Natural killer cell (primary cell): Measurements from ENCODE around the gene WDR19. TPM values are rescaled to one million over a fixed set of nuclear protein-coding genes. Genes with fewer than 3 reads are reported as not detected.
"Not testable (repeated sequence)": the region's sequence is repeated elsewhere in the genome, so short reads cannot be mapped to it uniquely, and the experiment has no call there.

ENCODE experiments used
- ATAC-seq, 3 donors: fragments of 150-1000 bp in 2 of 3; fragments of 200-7000 bp in 1 of 3; cut with Tn5 transposase; 1 replicate in 1 of 3; 2 replicates in 2 of 3; pipeline ENCODE4 v1.10.0; 2021; ENCODE audit warnings: mild to moderate bottlenecking in 2 of 3, moderate library complexity in 2 of 3
- DNase-seq, 2 donors: peaks; one replicate each; pipeline versions ENCODE4 v3.0.0 to v3.0.0-alpha.2; 2013 to 2021; ENCODE audit warnings: mixed read lengths in 1 of 2
- H3K27ac ChIP-seq: one replicate; pipeline ENCODE4 v1.5.1; 2013; ENCODE audit warnings: mild to moderate bottlenecking, low read length
- H3K27me3 ChIP-seq: one replicate; pipeline ENCODE4 v1.6.1; 2013; ENCODE audit warnings: low read length; ENCODE audit not compliant: control insufficient read depth, insufficient read depth
- H3K36me3 ChIP-seq: one replicate; pipeline ENCODE4 v1.6.1; 2013; ENCODE audit warnings: low read length; ENCODE audit not compliant: control insufficient read depth, insufficient read depth
- H3K4me1 ChIP-seq: one replicate; pipeline ENCODE4 v1.6.1; 2013; ENCODE audit warnings: low read length; ENCODE audit not compliant: control insufficient read depth, insufficient read depth
- H3K4me3 ChIP-seq: one replicate; pipeline ENCODE4 v1.5.1; 2013; ENCODE audit warnings: low read length
- H3K9me3 ChIP-seq: one replicate; pipeline ENCODE4 v1.6.1; 2013; ENCODE audit warnings: low read length; ENCODE audit not compliant: control insufficient read depth, insufficient read depth
- H3K27ac Mint-ChIP-seq, 2 donors: one replicate each; pipeline ENCODE4 v1.8.0; 2022; ENCODE audit warnings: mild to moderate bottlenecking in 2 of 2, mixed read lengths in 2 of 2, moderate library complexity in 1 of 2
- H3K27me3 Mint-ChIP-seq, 2 donors: one replicate each; pipeline ENCODE4 v1.8.0; 2022; ENCODE audit warnings: low read depth in 2 of 2, mixed read lengths in 2 of 2
- H3K36me3 Mint-ChIP-seq: one replicate; pipeline ENCODE4 v1.8.0; 2022; ENCODE audit warnings: mixed read lengths
- H3K4me1 Mint-ChIP-seq, 2 donors: one replicate each; pipeline ENCODE4 v1.8.0; 2022; ENCODE audit warnings: mixed read lengths in 2 of 2
- H3K4me3 Mint-ChIP-seq: one replicate; pipeline ENCODE4 v1.8.0; 2022; ENCODE audit warnings: mild to moderate bottlenecking, moderate library complexity, mixed read lengths
- H3K9me3 Mint-ChIP-seq, 2 donors: one replicate each; pipeline ENCODE4 v1.8.0; 2022; ENCODE audit warnings: mixed read lengths in 2 of 2
- WGBS: methylation state at CpG from one replicate; pipeline ENCODE4 v1.1.7; 2013; ENCODE audit warnings: missing lambda C conversion rate; ENCODE audit not compliant: insufficient coverage; 5-methylcytosine and 5-hydroxymethylcytosine counted together
- intact Hi-C: fragments of 100-400 bp; cut with micrococcal nuclease; formaldehyde crosslinking; loops from one replicate; pipeline ENCODE4 v1.14.2; 2022
- total RNA-seq, 4 donors: library from RNA; stranded (reverse); fragments of 120-200 nt in 1 of 4; gene quantifications; one replicate each; pipeline versions ENCODE4 v1.2.3 to v1.2.4, GENCODE V29; 2013 to 2022
- TF ChIP-seq, protein P1 (sequence below): fragments of 200-600 bp; IDR thresholded peaks from one replicate; pipeline ENCODE4 v1.8.0; 2022; ENCODE audit warnings: antibody characterized with exemption

WDR19 gene
- 10 to 100 TPM; 12.0 to 19.0 (median 13.8) TPM for total RNA-seq
- total RNA-seq (2013) = 22.8 TPM

DNA sequence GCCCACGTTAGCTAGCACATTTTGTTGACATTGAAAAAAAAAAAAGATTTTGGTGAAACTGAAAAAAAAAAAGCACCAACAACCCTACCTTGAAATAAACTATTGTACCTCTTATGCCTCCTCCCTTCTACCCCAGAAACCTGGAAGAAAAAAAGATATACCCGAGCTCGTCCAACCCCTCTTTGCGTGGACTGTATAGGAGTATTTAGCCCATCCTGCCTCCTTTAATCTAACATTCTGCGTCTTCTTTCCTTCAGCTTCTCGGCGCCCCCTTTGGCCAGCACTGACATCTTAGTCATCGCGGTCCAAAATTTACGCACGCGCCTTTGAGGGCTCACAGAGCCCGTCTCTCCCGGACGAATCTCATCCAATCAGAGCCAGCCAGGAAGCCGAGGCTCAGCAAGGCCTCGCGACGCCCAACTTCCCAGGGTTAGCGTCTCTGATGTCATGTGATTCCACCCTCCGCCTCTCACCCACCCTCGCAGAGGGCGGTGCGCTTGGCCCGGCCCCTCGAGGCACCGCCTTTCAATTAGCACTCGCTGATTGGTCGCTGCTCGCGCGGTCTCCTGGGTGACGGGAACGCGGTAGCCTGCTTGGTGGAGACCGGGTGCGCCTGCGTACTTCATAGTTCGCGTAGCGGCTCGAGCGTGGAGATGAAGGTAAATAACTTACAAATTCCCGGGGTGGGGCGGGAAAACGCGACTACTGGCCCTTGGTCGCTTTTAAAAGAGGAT lies at the start of gene WDR19:
WDR19 (plus strand) TSS at position 625 of the 734 bp plus-strand sequence; CDS start at position 654, 29 bp downstream.
- H3K36me3 Mint-ChIP-seq = no peaks in the 10 kb centered on the region
- ATAC-seq (peak; percentile 95 to 99 (median 96)), DNase-seq (peak; percentile 95 to 99)
- H3K27me3 ChIP-seq = no peaks in the 10 kb centered on the region
- H3K4me1 Mint-ChIP-seq = no peaks in the 10 kb centered on the region
- TF ChIP-seq, protein P1, sequence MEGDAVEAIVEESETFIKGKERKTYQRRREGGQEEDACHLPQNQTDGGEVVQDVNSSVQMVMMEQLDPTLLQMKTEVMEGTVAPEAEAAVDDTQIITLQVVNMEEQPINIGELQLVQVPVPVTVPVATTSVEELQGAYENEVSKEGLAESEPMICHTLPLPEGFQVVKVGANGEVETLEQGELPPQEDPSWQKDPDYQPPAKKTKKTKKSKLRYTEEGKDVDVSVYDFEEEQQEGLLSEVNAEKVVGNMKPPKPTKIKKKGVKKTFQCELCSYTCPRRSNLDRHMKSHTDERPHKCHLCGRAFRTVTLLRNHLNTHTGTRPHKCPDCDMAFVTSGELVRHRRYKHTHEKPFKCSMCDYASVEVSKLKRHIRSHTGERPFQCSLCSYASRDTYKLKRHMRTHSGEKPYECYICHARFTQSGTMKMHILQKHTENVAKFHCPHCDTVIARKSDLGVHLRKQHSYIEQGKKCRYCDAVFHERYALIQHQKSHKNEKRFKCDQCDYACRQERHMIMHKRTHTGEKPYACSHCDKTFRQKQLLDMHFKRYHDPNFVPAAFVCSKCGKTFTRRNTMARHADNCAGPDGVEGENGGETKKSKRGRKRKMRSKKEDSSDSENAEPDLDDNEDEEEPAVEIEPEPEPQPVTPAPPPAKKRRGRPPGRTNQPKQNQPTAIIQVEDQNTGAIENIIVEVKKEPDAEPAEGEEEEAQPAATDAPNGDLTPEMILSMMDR = peak; percentile 51
- H3K9me3 ChIP-seq = no peaks in the 10 kb centered on the region
- peaks cover 8% of the 10 kb centered on the region for H3K4me1 ChIP-seq
- no peaks in the 10 kb centered on the region for H3K9me3 Mint-ChIP-seq
- peak within 1 kb of the TSS; percentile 56 for H3K27ac ChIP-seq
- no peak within 1 kb of the TSS for H3K4me3 Mint-ChIP-seq
- intact Hi-C loops = loop anchor here (1.0 to 5.0 kb wide), 6 partner anchors 185 to 1495 kb away; partner anchors contain the start of genes LIAS, RELL1, RFC1 and RPL9
- no peaks in the 10 kb centered on the region for H3K36me3 ChIP-seq
- WGBS = under 1% methylated on average over 47 of the region's 48 CpGs
- H3K27me3 Mint-ChIP-seq = peaks cover 5 to 7% of the 10 kb centered on the region in 2 donors
- H3K27ac Mint-ChIP-seq = no peak within 1 kb of the TSS
- H3K4me3 ChIP-seq = peak within 1 kb of the TSS; percentile 90

DNA sequence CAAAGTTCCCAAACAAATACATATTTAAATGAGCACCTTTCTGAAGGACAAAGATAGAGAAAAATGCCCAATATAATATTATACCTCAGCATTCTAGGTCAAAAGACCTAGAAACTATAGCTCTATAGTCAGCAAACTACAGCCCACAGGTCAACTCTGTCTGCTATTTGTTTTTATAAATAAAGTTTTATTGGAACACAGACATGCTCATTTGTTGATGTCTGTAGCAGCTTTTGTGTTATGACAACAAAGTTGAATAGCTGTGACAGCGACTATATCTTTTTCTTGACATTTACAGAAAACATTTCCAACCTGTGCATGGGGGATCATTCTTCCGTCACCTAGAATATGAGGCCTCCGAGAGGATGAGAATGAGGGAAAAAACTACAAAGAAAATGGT lies 48.7 kb upstream of the WDR19 start:
- H3K27me3 Mint-ChIP-seq = no peaks in the 10 kb centered on the region
- H3K36me3 Mint-ChIP-seq = no peaks in the 10 kb centered on the region
- H3K27ac Mint-ChIP-seq = no peak overlapping the region
- Histone ChIP-seq H3K4me3 (no peak overlapping the region), H3K36me3 (no peaks in the 10 kb centered on the region), H3K9me3 (no peaks in the 10 kb centered on the region), H3K27ac (no peak overlapping the region), H3K27me3 (no peaks in the 10 kb centered on the region), H3K4me1 (peaks cover 6% of the 10 kb centered on the region)
- ATAC-seq (no peak), DNase-seq (no peak)
- H3K9me3 Mint-ChIP-seq = no peaks in the 10 kb centered on the region
- no peak overlapping the region for H3K4me3 Mint-ChIP-seq
- TF ChIP-seq, protein P1 = no peak
- WGBS = 100% methylated on average over 3 of the region's 3 CpGs
- intact Hi-C loops = loop anchor here (10.0 kb wide), 1 partner anchor 149 kb away; no protein-coding TSS in a partner anchor
- H3K4me1 Mint-ChIP-seq = peaks cover 0 to 6% of the 10 kb centered on the region in 2 donors

DNA sequence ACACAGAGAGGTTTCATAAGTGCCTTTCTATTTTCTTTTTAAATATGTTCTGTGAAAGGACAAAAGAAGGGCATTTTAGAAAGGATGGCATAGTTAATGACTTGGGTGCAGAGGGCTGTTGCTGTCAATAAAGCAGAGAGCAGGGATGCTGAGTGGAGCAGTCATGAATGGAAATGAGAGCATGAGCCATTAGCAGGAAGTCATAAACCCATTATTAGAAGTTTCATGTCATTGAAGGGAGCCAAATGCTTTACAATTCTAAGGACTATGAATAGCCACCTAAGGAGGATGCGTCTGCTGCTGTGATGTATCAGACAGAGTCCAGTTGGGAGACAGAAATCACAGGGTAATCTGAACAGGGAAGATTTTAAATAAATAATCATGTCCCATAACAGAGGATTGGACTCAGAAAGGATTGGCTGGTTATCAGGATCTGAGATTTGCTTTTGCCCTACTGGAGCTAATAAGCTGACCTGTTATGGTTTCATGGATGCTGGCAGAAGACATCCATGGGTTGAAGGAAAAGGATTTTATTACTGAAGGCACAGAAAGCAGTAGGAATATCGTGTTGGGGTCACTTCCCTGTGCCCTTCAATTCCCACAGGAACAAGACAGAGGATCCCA lies 47.5 kb upstream of the WDR19 start:
- intact Hi-C loops = loop anchor here (1.0 to 10.0 kb wide), 3 partner anchors 150 to 375 kb away; no protein-coding TSS in a partner anchor
- Mint-ChIP-seq H3K9me3 (no peaks in the 10 kb centered on the region), H3K27me3 (no peaks in the 10 kb centered on the region), H3K36me3 (no peaks in the 10 kb centered on the region), H3K27ac (no peak overlapping the region), H3K4me1 (peaks cover 0 to 6% of the 10 kb centered on the region in 2 donors), H3K4me3 (no peak overlapping the region)
- H3K4me3 ChIP-seq = no peak overlapping the region
- 75% methylated on average over 2 of the region's 2 CpGs for WGBS
- no peaks in the 10 kb centered on the region for H3K36me3 ChIP-seq
- TF ChIP-seq, protein P1 = no peak
- DNase-seq (no peak), ATAC-seq (no peak)
- no peak overlapping the region for H3K27ac ChIP-seq
- no peaks in the 10 kb centered on the region for H3K9me3 ChIP-seq
- no peaks in the 10 kb centered on the region for H3K27me3 ChIP-seq
- peaks cover 6% of the 10 kb centered on the region for H3K4me1 ChIP-seq

DNA sequence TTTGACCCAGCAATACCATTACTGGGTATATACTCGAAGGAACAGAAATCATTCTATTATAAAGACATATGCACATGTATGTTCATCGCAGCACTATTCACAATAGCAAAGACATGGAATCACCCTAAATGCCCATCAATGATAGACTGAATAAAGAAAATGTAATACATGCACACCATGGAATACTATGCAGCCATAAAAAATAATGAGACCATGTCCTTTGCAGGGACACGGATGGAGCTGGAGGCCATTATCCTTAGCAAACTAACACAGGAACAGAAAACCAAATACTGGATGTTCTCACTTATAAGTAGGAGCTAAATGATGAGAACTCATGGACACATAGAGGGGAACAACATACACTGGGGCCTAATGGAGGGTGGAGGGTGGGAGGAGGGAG lies 44.1 kb upstream of the WDR19 start:
- H3K27ac ChIP-seq, H3K4me1 Mint-ChIP-seq, H3K4me3 Mint-ChIP-seq, H3K4me3 ChIP-seq, H3K27me3 Mint-ChIP-seq, H3K36me3 Mint-ChIP-seq, ATAC-seq, H3K27ac Mint-ChIP-seq, H3K4me1 ChIP-seq, H3K9me3 ChIP-seq, DNase-seq, H3K36me3 ChIP-seq, H3K9me3 Mint-ChIP-seq, H3K27me3 ChIP-seq: not testable (repeated sequence)
- 100% methylated on average over 2 of the region's 3 CpGs for WGBS
- intact Hi-C loops = loop anchor here (10.0 kb wide), 1 partner anchor 153 kb away; no protein-coding TSS in a partner anchor
